ES-I3 (cell line): ENCODE measurements around the gene ZNF593.

Source experiments
- H3K36me3 ChIP-seq: 2 replicates; pipeline ENCODE4 v1.6.1; 2013; ENCODE audit warnings: mild to moderate bottlenecking, low read length, control low read depth, moderate library complexity; ENCODE audit not compliant: insufficient read depth
- H3K4me1 ChIP-seq: 2 replicates; pipeline ENCODE4 v1.6.1; 2013; ENCODE audit warnings: mild to moderate bottlenecking, control low read depth, low read length; ENCODE audit not compliant: insufficient read depth
- H3K9ac ChIP-seq: 2 replicates; pipeline ENCODE4 v1.6.1; 2013; ENCODE audit warnings: low read depth, mild to moderate bottlenecking, low read length, moderate library complexity
- H3K9me3 ChIP-seq: 2 replicates; pipeline ENCODE4 v1.6.1; 2013; ENCODE audit warnings: mild to moderate bottlenecking, low read length, moderate library complexity; ENCODE audit not compliant: control insufficient read depth, insufficient read depth

ZNF593 gene

GRCh38 chr1:26132834-26133167, 36.9 kb upstream of the ZNF593 start:
- H3K9ac ChIP-seq = no peak overlapping the region
- H3K4me1 ChIP-seq = 0 out of 2 replicates have a peak, but pooled peaks cover under 1% of the 10 kb centered on the region
- H3K36me3 ChIP-seq = no peaks in the 10 kb centered on the region
- H3K9me3 ChIP-seq = no peaks in the 10 kb centered on the region

GRCh38 chr1:26134466-26134865, 35.2 kb upstream of the ZNF593 start:
- no peak overlapping the region for H3K9ac ChIP-seq
- no peaks in the 10 kb centered on the region for H3K9me3 ChIP-seq
- no peaks in the 10 kb centered on the region for H3K36me3 ChIP-seq
- 0 out of 2 replicates have a peak, but pooled peaks cover 6% of the 10 kb centered on the region for H3K4me1 ChIP-seq

GRCh38 chr1:26138974-26139558, 30.6 kb upstream of the ZNF593 start:
- no peaks in the 10 kb centered on the region for H3K9me3 ChIP-seq
- 0 out of 2 replicates have a peak, but pooled peaks cover 6% of the 10 kb centered on the region for H3K4me1 ChIP-seq
- H3K36me3 ChIP-seq = no peaks in the 10 kb centered on the region
- no peak overlapping the region for H3K9ac ChIP-seq

- Histone ChIP-seq H3K36me3 (no peaks in the 10 kb centered on the region), H3K9me3 (no peaks in the 10 kb centered on the region), H3K4me1 (0 out of 2 replicates have a peak, but pooled peaks cover 6% of the 10 kb centered on the region), H3K9ac (no peak overlapping the region)
Measured at GRCh38 chr1:26142159-26142558, 27.5 kb upstream of the ZNF593 start.

- Histone ChIP-seq H3K36me3 (no peaks in the 10 kb centered on the region), H3K4me1 (no peaks in the 10 kb centered on the region), H3K9me3 (no peaks in the 10 kb centered on the region), H3K9ac (no peak overlapping the region)
Measured at GRCh38 chr1:26145041-26145959, 24.4 kb upstream of the ZNF593 start.

GRCh38 chr1:26145960-26146294, 23.8 kb upstream of the ZNF593 start:
- H3K36me3 ChIP-seq = no peaks in the 10 kb centered on the region
- no peaks in the 10 kb centered on the region for H3K9me3 ChIP-seq
- no peak overlapping the region for H3K9ac ChIP-seq
- H3K4me1 ChIP-seq = no peaks in the 10 kb centered on the region

GRCh38 chr1:26148887-26149286, 20.8 kb upstream of the ZNF593 start:
- Histone ChIP-seq H3K4me1 (no peaks in the 10 kb centered on the region), H3K9me3 (no peaks in the 10 kb centered on the region), H3K36me3 (no peaks in the 10 kb centered on the region), H3K9ac (no peak overlapping the region)

GRCh38 chr1:26153966-26154532, 15.7 kb upstream of the ZNF593 start:
- no peaks in the 10 kb centered on the region for H3K36me3 ChIP-seq
- H3K4me1 ChIP-seq = peaks cover 13% of the 10 kb centered on the region
- no peaks in the 10 kb centered on the region for H3K9me3 ChIP-seq
- no peak overlapping the region for H3K9ac ChIP-seq

GRCh38 chr1:26154750-26155149, 15.0 kb upstream of the ZNF593 start:
- H3K4me1 ChIP-seq = peaks cover 18% of the 10 kb centered on the region
- no peaks in the 10 kb centered on the region for H3K9me3 ChIP-seq
- no peak overlapping the region for H3K9ac ChIP-seq
- no peaks in the 10 kb centered on the region for H3K36me3 ChIP-seq

GRCh38 chr1:26155370-26156284, 14.1 kb upstream of the ZNF593 start:
- Histone ChIP-seq H3K36me3 (no peaks in the 10 kb centered on the region), H3K4me1 (peaks cover 22% of the 10 kb centered on the region), H3K9me3 (no peaks in the 10 kb centered on the region), H3K9ac (peak overlapping the region; percentile 39; the same call in 1 of the 2 replicates)

GRCh38 chr1:26156285-26157038, 13.2 kb upstream of the ZNF593 start:
- H3K4me1 ChIP-seq = peaks cover 28% of the 10 kb centered on the region
- peak overlapping the region; percentile 39; the same call in 1 of the 2 replicates for H3K9ac ChIP-seq
- H3K36me3 ChIP-seq = no peaks in the 10 kb centered on the region
- H3K9me3 ChIP-seq = no peaks in the 10 kb centered on the region

GRCh38 chr1:26158271-26158907, 11.3 kb upstream of the ZNF593 start:
- Histone ChIP-seq H3K9me3 (no peaks in the 10 kb centered on the region), H3K4me1 (peaks cover 28% of the 10 kb centered on the region), H3K36me3 (no peaks in the 10 kb centered on the region), H3K9ac (no peak overlapping the region)
